C4-2B (cell line): ENCODE data around the gene RUNX3.

Experiments
- CTCF ChIP-seq: fragments of 450-650 bp; conservative IDR thresholded peaks from 2 replicates; pipeline ENCODE4 v1.5.1; 2017; ENCODE audit warnings: mild to moderate bottlenecking
- ZFX ChIP-seq: fragments of 450-650 bp; IDR thresholded peaks from 2 replicates; pipeline ENCODE4 v1.6.1; 2017

- no peak for TF ChIP-seq CTCF
- TF ChIP-seq ZFX = no peak
Measured at GRCh38 chr1:24978383-24979032, 48.4 kb upstream of the RUNX3 start.
